H9 (cell line): ENCODE data around the gene PLEKHA4. TPM values are rescaled to one million over a fixed set of nuclear protein-coding genes. Genes with fewer than 3 reads are reported as not detected.
A peak's percentile ranks its signal among the peaks of the same experiment; 100 is the strongest.
"Not testable (repeated sequence)": the region's sequence is repeated elsewhere in the genome, so short reads cannot be mapped to it uniquely, and the experiment has no call there.

Experiments used
- DNase-seq: peaks from one replicate; pipeline ENCODE4 v3.0.0-alpha.2; 2017
- H2AFZ ChIP-seq: one replicate; pipeline ENCODE4 v1.6.1; 2013; ENCODE audit warnings: mild to moderate bottlenecking, low read length, control low read depth, moderate library complexity
- H2AK5ac ChIP-seq: 2 replicates; pipeline ENCODE4 v1.6.1; 2013; ENCODE audit warnings: low read length, control low read depth, mixed read lengths; ENCODE audit not compliant: insufficient read length
- H2BK120ac ChIP-seq: one replicate; pipeline ENCODE4 v1.6.1; 2013; ENCODE audit warnings: low read depth, mild to moderate bottlenecking, low read length, control low read depth, inconsistent platforms; ENCODE audit not compliant: poor library complexity, severe bottlenecking
- H2BK12ac ChIP-seq: 2 replicates; pipeline ENCODE4 v1.6.1; 2013; ENCODE audit warnings: low read length, control low read depth, mixed read lengths, low read depth; ENCODE audit not compliant: insufficient read length
- H2BK15ac ChIP-seq: 2 replicates; pipeline ENCODE4 v1.6.1; 2013; ENCODE audit warnings: low read depth, low read length, control low read depth
- H2BK20ac ChIP-seq: one replicate; pipeline ENCODE4 v1.6.1; 2013; ENCODE audit warnings: low read depth, mild to moderate bottlenecking, low read length, control low read depth, inconsistent platforms; ENCODE audit not compliant: poor library complexity, severe bottlenecking
- H2BK5ac ChIP-seq: 2 replicates; pipeline ENCODE4 v1.6.1; 2013; ENCODE audit warnings: low read length, control low read depth, mixed read lengths; ENCODE audit not compliant: insufficient read length
- H3K14ac ChIP-seq: 2 replicates; pipeline ENCODE4 v1.6.1; 2013; ENCODE audit warnings: low read length, control low read depth; ENCODE audit not compliant: insufficient read depth
- H3K18ac ChIP-seq: 2 replicates; pipeline ENCODE4 v1.6.1; 2013; ENCODE audit warnings: low read depth, mild to moderate bottlenecking, mixed read lengths, low read length, control low read depth; ENCODE audit not compliant: insufficient read length
- H3K23ac ChIP-seq: 2 replicates; pipeline ENCODE4 v1.6.1; 2013; ENCODE audit warnings: low read length, control low read depth, mixed read lengths, low read depth; ENCODE audit not compliant: insufficient read length
- H3K23me2 ChIP-seq: 2 replicates; pipeline ENCODE4 v1.6.1; 2013; ENCODE audit warnings: low read depth, mild to moderate bottlenecking, mixed read lengths, low read length, control low read depth; ENCODE audit not compliant: insufficient read length, poor library complexity, severe bottlenecking
- H3K27ac ChIP-seq: 2 replicates; pipeline ENCODE4 v1.5.1; 2013; ENCODE audit warnings: low read length, control low read depth, mixed read lengths, low read depth; ENCODE audit not compliant: insufficient read length
- H3K27me3 ChIP-seq: 2 replicates; pipeline ENCODE4 v1.6.1; 2013; ENCODE audit warnings: low read length, control low read depth, inconsistent platforms; ENCODE audit not compliant: insufficient read depth
- H3K4ac ChIP-seq: 2 replicates; pipeline ENCODE4 v1.6.1; 2013; ENCODE audit warnings: low read depth, mild to moderate bottlenecking, control low read depth, inconsistent platforms, low read length, moderate library complexity
- H3K4me1 ChIP-seq: 2 replicates; pipeline ENCODE4 v1.6.1; 2013; ENCODE audit warnings: low read length, control low read depth, inconsistent platforms; ENCODE audit not compliant: insufficient read depth
- H3K4me2 ChIP-seq: 2 replicates; pipeline ENCODE4 v1.6.1; 2013; ENCODE audit warnings: low read length, control low read depth, mixed read lengths; ENCODE audit not compliant: insufficient read length, insufficient read depth
- H3K56ac ChIP-seq: 2 replicates; pipeline ENCODE4 v1.6.1; 2013; ENCODE audit warnings: low read depth, mild to moderate bottlenecking, mixed read lengths, low read length, control low read depth; ENCODE audit not compliant: insufficient read length
- H3K79me1 ChIP-seq: 2 replicates; pipeline ENCODE4 v1.6.1; 2013; ENCODE audit warnings: low read depth, mild to moderate bottlenecking, moderate library complexity, low read length, control low read depth, inconsistent platforms; ENCODE audit not compliant: insufficient read depth, poor library complexity, severe bottlenecking
- H3K79me2 ChIP-seq: 2 replicates; pipeline ENCODE4 v1.6.1; 2013; ENCODE audit warnings: low read length, control low read depth, inconsistent platforms; ENCODE audit not compliant: insufficient read depth
- H3K9ac ChIP-seq: 2 replicates; pipeline ENCODE4 v1.6.1; 2013; ENCODE audit warnings: low read length, control low read depth, mixed read lengths; ENCODE audit not compliant: insufficient read length; ENCODE audit errors: extremely low read depth
- H3K9me3 ChIP-seq: one replicate; pipeline ENCODE4 v1.6.1; 2013; ENCODE audit warnings: low read depth, low read length, inconsistent platforms; ENCODE audit not compliant: control insufficient read depth
- H3T11ph ChIP-seq: one replicate; pipeline ENCODE4 v1.6.1; 2013; ENCODE audit warnings: mild to moderate bottlenecking, low read length, control low read depth, inconsistent platforms
- H4K20me1 ChIP-seq: one replicate; pipeline ENCODE4 v1.6.1; 2013; ENCODE audit not compliant: control insufficient read depth, insufficient read length, insufficient read depth
- H4K5ac ChIP-seq: 2 replicates; pipeline ENCODE4 v1.6.1; 2013; ENCODE audit warnings: low read depth, mild to moderate bottlenecking, mixed read lengths, low read length, control low read depth; ENCODE audit not compliant: insufficient read length
- H4K8ac ChIP-seq: replicated peaks from 2 replicates; pipeline ENCODE4 v1.6.1; 2013; ENCODE audit warnings: low read length, control low read depth, mixed read lengths, low read depth; ENCODE audit not compliant: insufficient read length
- H4K91ac ChIP-seq: 2 replicates; pipeline ENCODE4 v1.6.1; 2013; ENCODE audit warnings: low read depth, mild to moderate bottlenecking, moderate library complexity, mixed read lengths, low read length, control low read depth; ENCODE audit not compliant: insufficient read length
- H3K27ac Mint-ChIP-seq, 3 experiments: 2 replicates in 2 of 3; 3 replicates in 1 of 3; pipeline ENCODE4 v1.8.0; 2020 to 2021; ENCODE audit warnings: mixed read lengths in 3 of 3, mild to moderate bottlenecking in 1 of 3, moderate library complexity in 1 of 3
- H3K27me3 Mint-ChIP-seq: 2 replicates; pipeline ENCODE4 v1.8.0; 2021; ENCODE audit warnings: low read depth, mild to moderate bottlenecking, moderate library complexity, mixed read lengths
- H3K36me3 Mint-ChIP-seq, 3 experiments: 2 replicates in 2 of 3; 3 replicates in 1 of 3; pipeline ENCODE4 v1.8.0; 2020 to 2021; ENCODE audit warnings: low read depth in 3 of 3, mixed read lengths in 3 of 3; ENCODE audit not compliant: insufficient read depth in 1 of 3
- H3K4me1 Mint-ChIP-seq, 2 experiments: 2 replicates each; pipeline ENCODE4 v1.8.0; 2020; ENCODE audit warnings: mixed read lengths in 2 of 2
- H3K4me3 Mint-ChIP-seq, 2 experiments: 2 replicates in 1 of 2; 3 replicates in 1 of 2; pipeline ENCODE4 v1.8.0; 2020 to 2021; ENCODE audit warnings: mild to moderate bottlenecking in 2 of 2, mixed read lengths in 2 of 2, moderate library complexity in 1 of 2
- H3K9me3 Mint-ChIP-seq, 2 experiments: 2 replicates in 1 of 2; 3 replicates in 1 of 2; pipeline ENCODE4 v1.8.0; 2020; ENCODE audit warnings: mild to moderate bottlenecking in 2 of 2, mixed read lengths in 2 of 2, moderate library complexity in 1 of 2
- WGBS: extraction: QIAGEN DNeasy Blood & Tissue Kit; methylation state at CpG from one replicate; pipeline ENCODE4 v1.1.7; 2013; ENCODE audit warnings: missing lambda C conversion rate, low lambda C conversion rate, mixed read lengths; ENCODE audit not compliant: insufficient read length; ENCODE audit errors: extremely low coverage; 5-methylcytosine and 5-hydroxymethylcytosine counted together
- total RNA-seq: library from RNA; stranded (reverse); gene quantifications from 2 replicates; pipeline ENCODE4 v1.2.1, GENCODE V29; 2021
- TF ChIP-seq, protein P1 (sequence below): fragments of 200-600 bp; sonication (generic); conservative IDR thresholded peaks from 3 replicates; pipeline ENCODE4 v1.8.0; 2021; ENCODE audit warnings: antibody characterized with exemption, mild to moderate bottlenecking

Gene PLEKHA4
- total RNA-seq, 1 experiment from 2014 or later, result 15.3 TPM

- Histone ChIP-seq H3K4me2 (peak within 1 kb of the TSS; percentile 77), H3K56ac (peak within 1 kb of the TSS; percentile 70), H3K23me2 (peaks cover 7% of the 10 kb centered on the region), H3K79me1 (peaks cover 11% of the 10 kb centered on the region), H4K8ac (no peak within 1 kb of the TSS), H2BK12ac (peak within 1 kb of the TSS; percentile 31), H2AFZ (no peak within 1 kb of the TSS), H3K23ac (no peak within 1 kb of the TSS), H3K9ac (peak within 1 kb of the TSS; percentile 89), H3K79me2 (peaks cover 4% of the 10 kb centered on the region; the same call in 1 of the 2 replicates), H4K5ac (peak within 1 kb of the TSS; percentile 64), H3K4me1 (peaks cover 6% of the 10 kb centered on the region), H2BK15ac (no peak within 1 kb of the TSS), H3T11ph (peak within 1 kb of the TSS; percentile 73), H2BK5ac (peak within 1 kb of the TSS; percentile 54), H2BK20ac (peak within 1 kb of the TSS; percentile 76), H3K27me3 (no peaks in the 10 kb centered on the region), H3K9me3 (no peaks in the 10 kb centered on the region), H3K27ac (peak within 1 kb of the TSS; percentile 47), H2AK5ac (peak within 1 kb of the TSS; percentile 11), H2BK120ac (peak within 1 kb of the TSS; percentile 83), H3K18ac (peak within 1 kb of the TSS; percentile 99), H3K4ac (peak within 1 kb of the TSS; percentile 88), H3K14ac (peak within 1 kb of the TSS; percentile 99), H4K91ac (peak within 1 kb of the TSS; percentile 93), H4K20me1 (no peaks in the 10 kb centered on the region)
- Mint-ChIP-seq H3K27me3 (no peaks in the 10 kb centered on the region), H3K27ac (peak within 1 kb of the TSS; percentile 100), H3K36me3 (peaks cover 29 to 45% (median 36%) of the 10 kb centered on the region in 3 experiments), H3K4me3 (peak within 1 kb of the TSS; percentile 98 to 99), H3K4me1 (peaks cover 34% of the 10 kb centered on the region in 2 experiments), H3K9me3 (no peaks in the 10 kb centered on the region)
- DNase-seq, result peak; percentile 98
- TF ChIP-seq, protein P1, sequence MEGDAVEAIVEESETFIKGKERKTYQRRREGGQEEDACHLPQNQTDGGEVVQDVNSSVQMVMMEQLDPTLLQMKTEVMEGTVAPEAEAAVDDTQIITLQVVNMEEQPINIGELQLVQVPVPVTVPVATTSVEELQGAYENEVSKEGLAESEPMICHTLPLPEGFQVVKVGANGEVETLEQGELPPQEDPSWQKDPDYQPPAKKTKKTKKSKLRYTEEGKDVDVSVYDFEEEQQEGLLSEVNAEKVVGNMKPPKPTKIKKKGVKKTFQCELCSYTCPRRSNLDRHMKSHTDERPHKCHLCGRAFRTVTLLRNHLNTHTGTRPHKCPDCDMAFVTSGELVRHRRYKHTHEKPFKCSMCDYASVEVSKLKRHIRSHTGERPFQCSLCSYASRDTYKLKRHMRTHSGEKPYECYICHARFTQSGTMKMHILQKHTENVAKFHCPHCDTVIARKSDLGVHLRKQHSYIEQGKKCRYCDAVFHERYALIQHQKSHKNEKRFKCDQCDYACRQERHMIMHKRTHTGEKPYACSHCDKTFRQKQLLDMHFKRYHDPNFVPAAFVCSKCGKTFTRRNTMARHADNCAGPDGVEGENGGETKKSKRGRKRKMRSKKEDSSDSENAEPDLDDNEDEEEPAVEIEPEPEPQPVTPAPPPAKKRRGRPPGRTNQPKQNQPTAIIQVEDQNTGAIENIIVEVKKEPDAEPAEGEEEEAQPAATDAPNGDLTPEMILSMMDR, result no peak
- no CpG with 5 or more reads among the region's 53 CpGs for WGBS
Observed at GRCh38 chr19:48872182-48872883, 3.9 kb upstream of the PLEKHA4 start, which contains the start of gene PPP1R15A. Gene PPP1R15A, plus strand, starts transcription at chr19:48872421. Its CDS starts 813 bp downstream, at chr19:48873234.

GRCh38 chr19:48871471-48872181 is 3.2 kb upstream of the PLEKHA4 start:
- not testable (repeated sequence) for DNase-seq, H2BK15ac ChIP-seq, H3K9me3 Mint-ChIP-seq, H3K23ac ChIP-seq, H4K20me1 ChIP-seq, H3K23me2 ChIP-seq, H4K5ac ChIP-seq, H4K8ac ChIP-seq, H2BK5ac ChIP-seq, H4K91ac ChIP-seq, H3K27me3 ChIP-seq, H3K18ac ChIP-seq, H3K56ac ChIP-seq, H3K27ac ChIP-seq, H2AFZ ChIP-seq, H3K9ac ChIP-seq, H2AK5ac ChIP-seq, H2BK12ac ChIP-seq, H3K4ac ChIP-seq, H3K27me3 Mint-ChIP-seq, H3K79me2 ChIP-seq, H2BK20ac ChIP-seq, H3K14ac ChIP-seq, H3K9me3 ChIP-seq, H3K4me1 ChIP-seq, H3T11ph ChIP-seq, H3K4me2 ChIP-seq, H2BK120ac ChIP-seq
- Mint-ChIP-seq H3K4me3 (peak overlapping the region; percentile 98 to 99; a peak in 4 of 5 replicates), H3K36me3 (peaks cover 29 to 41% (median 36%) of the 10 kb centered on the region in 3 experiments), H3K27ac (peak overlapping the region; percentile 100; a peak in 4 of 7 replicates), H3K4me1 (peaks cover 34 to 41% of the 10 kb centered on the region in 2 experiments)
- peaks cover 11% of the 10 kb centered on the region for H3K79me1 ChIP-seq
- no CpG with 5 or more reads among the region's 31 CpGs for WGBS
